ENCODE data around the gene LRRC8E.
A peak's percentile ranks its signal among the peaks of the same experiment; 100 is the strongest.

LRRC8E gene

GRCh38 chr19:7920519-7921301 is 32.4 kb downstream of the LRRC8E start:
- DNase-seq (ENCODE audit: low spot score): peak; percentile 99

- DNase-seq (ENCODE audit: low spot score): no peak
Observed at GRCh38 chr19:7921302-7921966, 33.1 kb downstream of the LRRC8E start.

GRCh38 chr19:7921967-7922835 is 33.9 kb downstream of the LRRC8E start:
- DNase-seq (ENCODE audit: low spot score): no peak

- no peak for DNase-seq (ENCODE audit: low spot score)
Observed at GRCh38 chr19:7922836-7923195, 34.5 kb downstream of the LRRC8E start.

- DNase-seq (ENCODE audit: low spot score): no peak
Observed at GRCh38 chr19:7923295-7924191, 35.2 kb downstream of the LRRC8E start.

GRCh38 chr19:7924241-7924640 is 35.9 kb downstream of the LRRC8E start:
- no peak for DNase-seq (ENCODE audit: low spot score)

GRCh38 chr19:7924651-7925170 is 36.4 kb downstream of the LRRC8E start:
- no peak for DNase-seq (ENCODE audit: low spot score)

- DNase-seq (ENCODE audit: low spot score): peak; percentile 73
Observed at GRCh38 chr19:7925171-7925851, 37.0 kb downstream of the LRRC8E start.

- peak; percentile 72 for DNase-seq (ENCODE audit: low spot score)
Observed at GRCh38 chr19:7926021-7926726, 37.9 kb downstream of the LRRC8E start, which contains the start of gene CTXN1. CTXN1 (minus strand) TSS chr19:7926135; CDS start chr19:7925538, 597 bp downstream.

- DNase-seq (ENCODE audit: low spot score): no peak
Observed at GRCh38 chr19:7926727-7927604, 38.7 kb downstream of the LRRC8E start.

GRCh38 chr19:7927605-7928333 is 39.5 kb downstream of the LRRC8E start:
- no peak for DNase-seq (ENCODE audit: low spot score)

- DNase-seq (ENCODE audit: low spot score): no peak
Observed at GRCh38 chr19:7928334-7928706, 40.0 kb downstream of the LRRC8E start.

GRCh38 chr19:7928741-7929701 is 40.7 kb downstream of the LRRC8E start:
- peak; percentile 54 for DNase-seq (ENCODE audit: low spot score)

- peak; percentile 16 for DNase-seq (ENCODE audit: low spot score)
Observed at GRCh38 chr19:7930030-7930429, 41.7 kb downstream of the LRRC8E start.

GRCh38 chr19:7930765-7931164 is 42.5 kb downstream of the LRRC8E start:
- DNase-seq (ENCODE audit: low spot score): no peak

GRCh38 chr19:7931221-7932061 is 43.1 kb downstream of the LRRC8E start:
- DNase-seq (ENCODE audit: low spot score): no peak

All from LoVo (cell line).